HepG2 (cell line): ENCODE results near the gene MED10. TPM values are rescaled to one million over a fixed set of nuclear protein-coding genes. Genes with fewer than 3 reads are reported as not detected.

Experiments used
- ARNT ChIP-seq: fragments of 450-650 bp; IDR thresholded peaks from 2 replicates; pipeline ENCODE4 v1.6.1; 2017
- ARNTL ChIP-seq: sonication (generic); formaldehyde crosslinking; IDR thresholded peaks from 2 replicates; pipeline ENCODE4 v1.4.0; 2020; ENCODE audit warnings: mild to moderate bottlenecking, missing genetic modification reagents
- DR1 ChIP-seq: sonication (generic); formaldehyde crosslinking; IDR thresholded peaks from 2 replicates; pipeline ENCODE4 v1.8.0; 2021; ENCODE audit warnings: mild to moderate bottlenecking, missing genetic modification reagents, inconsistent platforms
- GTF2F1 ChIP-seq: fragments of 150-350 bp; IDR thresholded peaks from 2 replicates; pipeline ENCODE4 v1.6.1; 2014; ENCODE audit warnings: low read length
- ISX ChIP-seq: sonication (generic); formaldehyde crosslinking; conservative IDR thresholded peaks from 2 replicates; pipeline ENCODE4 v1.5.0; 2020; ENCODE audit warnings: missing genetic modification reagents
- KAT8 ChIP-seq: IDR thresholded peaks from 2 replicates; pipeline ENCODE4 v1.6.1; 2016; ENCODE audit warnings: missing genetic modification reagents, missing compliant biosample characterization
- MAFG ChIP-seq: sonication (generic); formaldehyde crosslinking; IDR thresholded peaks from 2 replicates; pipeline ENCODE4 v1.5.1; 2020; ENCODE audit warnings: mild to moderate bottlenecking, missing genetic modification reagents
- NPAS2 ChIP-seq: sonication (generic); formaldehyde crosslinking; IDR thresholded peaks from 2 replicates; pipeline ENCODE4 v1.8.0; 2022; ENCODE audit warnings: mild to moderate bottlenecking, missing genetic modification reagents, borderline replicate concordance
- POLR2AphosphoS2 ChIP-seq: IDR thresholded peaks from 2 replicates; pipeline ENCODE4 v1.6.1; 2011; ENCODE audit warnings: low read depth, low read length, improper control_type of control experiment
- SNAPC2 ChIP-seq: sonication (generic); formaldehyde crosslinking; IDR thresholded peaks from 2 replicates; pipeline ENCODE4 v1.8.1; 2022; ENCODE audit warnings: mild to moderate bottlenecking, missing genetic modification reagents
- ZBTB38 ChIP-seq: sonication (generic); formaldehyde crosslinking; IDR thresholded peaks from 2 replicates; pipeline ENCODE4 v1.5.1; 2020; ENCODE audit warnings: mild to moderate bottlenecking, missing genetic modification reagents
- ZFP36 ChIP-seq: fragments of 150-350 bp; IDR thresholded peaks from 2 replicates; pipeline ENCODE4 v1.6.1; 2018; ENCODE audit warnings: borderline replicate concordance, low read length, low read depth; ENCODE audit not compliant: partially characterized antibody
- ZNF124 ChIP-seq: sonication (generic); formaldehyde crosslinking; IDR thresholded peaks from 2 replicates; pipeline ENCODE4 v1.4.0; 2020; ENCODE audit warnings: missing genetic modification reagents
- ZNF546 ChIP-seq: sonication (generic); formaldehyde crosslinking; conservative IDR thresholded peaks from 2 replicates; pipeline ENCODE4 v1.8.1; 2023; ENCODE audit warnings: mild to moderate bottlenecking, missing genetic modification reagents
- ZNF615 ChIP-seq: sonication (generic); formaldehyde crosslinking; IDR thresholded peaks from 2 replicates; pipeline ENCODE4 v1.5.0; 2020; ENCODE audit warnings: mild to moderate bottlenecking, missing genetic modification reagents, borderline replicate concordance
- ZNF687 ChIP-seq: sonication (generic); formaldehyde crosslinking; IDR thresholded peaks from 2 replicates; pipeline ENCODE4 v1.5.1; 2020; ENCODE audit warnings: mild to moderate bottlenecking, missing genetic modification reagents, moderate library complexity
- ZNF713 ChIP-seq: sonication (generic); formaldehyde crosslinking; IDR thresholded peaks from 2 replicates; pipeline ENCODE4 v1.4.0; 2020; ENCODE audit warnings: mild to moderate bottlenecking, missing genetic modification reagents
- ZNF839 ChIP-seq: sonication (generic); formaldehyde crosslinking; IDR thresholded peaks from 2 replicates; pipeline ENCODE4 v1.4.0; 2020; ENCODE audit warnings: missing genetic modification reagents, mild to moderate bottlenecking, borderline replicate concordance
- polyA plus RNA-seq, 8 experiments: library from polyadenylated mRNA; depleted of rRNA in 3 of 8; stranded (reverse) in 7 of 8; unstranded in 1 of 8; fragments of >200 nt; fragmentation: Illumina TruSeq in 4 of 8; extraction: Trizol in 4 of 8; gene quantifications; 2 replicates each; pipeline versions ENCODE4 v1.2.1 to v1.2.3, GENCODE V29; 2011 to 2016; ENCODE audit warnings: low read depth in 4 of 8, missing spikeins in 1 of 8, mixed read lengths in 1 of 8; ENCODE audit not compliant: insufficient read depth in 1 of 8
- total RNA-seq, 5 experiments: library from RNA; depleted of rRNA; stranded (reverse); fragments of >200 nt; fragmentation: Illumina TruSeq; extraction: Trizol; gene quantifications; 2 replicates each; pipeline ENCODE4 v1.2.3, GENCODE V29; 2016; ENCODE audit warnings: low read depth in 1 of 5
- TF ChIP-seq, protein P1 (sequence below): sonication (generic); formaldehyde crosslinking; IDR thresholded peaks from 2 replicates; pipeline ENCODE4 v1.9.0; 2021; ENCODE audit warnings: missing genetic modification reagents, borderline replicate concordance
- TF ChIP-seq, protein P2 (sequence below): sonication (generic); formaldehyde crosslinking; IDR thresholded peaks from 2 replicates; pipeline ENCODE4 v1.4.0; 2020; ENCODE audit warnings: mild to moderate bottlenecking, missing genetic modification reagents

The MED10 gene
- total and polyA plus RNA-seq, 2 of the 13 experiments (the other 11 are each of a cell fraction or from before 2014, with no cell fraction given) = 11.2 to 23.7 TPM

DNA sequence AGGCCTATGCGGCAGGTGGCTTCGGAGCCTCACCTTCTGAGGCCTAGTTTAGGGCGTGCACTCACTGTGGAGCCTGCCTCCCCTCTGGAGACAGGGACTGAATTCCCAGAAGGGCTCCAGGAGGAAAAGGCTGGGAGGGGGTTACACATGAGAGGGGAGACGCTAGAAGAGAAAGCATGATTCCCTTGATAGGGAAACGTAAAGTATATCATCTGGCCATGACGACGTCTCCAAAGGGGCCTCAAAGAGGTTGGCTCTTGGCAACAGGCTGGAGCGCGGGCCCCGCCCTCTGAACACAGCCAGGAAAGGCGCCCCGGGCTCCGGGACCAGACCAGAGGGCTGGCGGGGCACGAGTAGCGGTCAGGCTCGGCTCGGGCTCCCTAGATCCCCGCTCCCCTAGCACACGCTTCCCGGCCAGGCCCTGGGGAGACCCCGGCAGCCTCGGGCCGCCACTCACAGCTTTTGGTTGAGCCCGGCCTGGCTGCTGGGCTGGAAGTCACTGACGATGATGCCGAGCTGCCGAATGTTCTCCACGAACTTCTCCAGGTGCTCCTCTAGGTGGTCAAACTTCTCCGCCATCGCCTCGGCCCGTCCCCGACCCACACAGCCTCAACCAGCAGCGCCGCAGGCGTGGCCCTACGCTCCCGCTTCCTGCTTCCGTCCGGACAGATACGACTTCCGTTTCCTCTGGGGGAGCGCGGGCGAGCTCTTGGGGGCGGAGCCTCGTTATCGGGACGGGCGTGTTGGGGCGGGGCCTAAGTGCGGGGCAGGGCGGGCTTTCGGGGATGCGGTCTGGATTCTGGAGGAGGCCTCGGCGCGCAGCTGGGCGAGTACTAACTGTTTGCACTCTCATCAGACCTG is at the start of gene MED10 (continued):
- TF ChIP-seq ARNTL (CRISPR knock-in tag) (0 out of 2 replicates have a peak, but pooled peaks have one; percentile 31), MAFG (CRISPR knock-in tag) (no peak), ZNF124 (CRISPR knock-in tag) (no peak), GTF2F1 (no peak), ZNF615 (no peak), ZFP36 (no peak), ZNF687 (CRISPR knock-in tag) (peak; percentile 92), ZNF839 (CRISPR knock-in tag) (no peak), POLR2AphosphoS2 (no peak), ISX (CRISPR knock-in tag) (no peak; the same call in 1 of the 2 replicates), ARNT (no peak), DR1 (CRISPR knock-in tag) (no peak; the same call in none of the 2 replicates), SNAPC2 (CRISPR knock-in tag) (no peak), KAT8 (CRISPR knock-in tag) (peak; percentile 93), ZNF546 (CRISPR knock-in tag) (0 out of 2 replicates have a peak, but pooled peaks have one; percentile 63), NPAS2 (no peak), ZBTB38 (CRISPR knock-in tag) (no peak), ZNF713 (CRISPR knock-in tag) (no peak)
- TF ChIP-seq, protein P1, sequence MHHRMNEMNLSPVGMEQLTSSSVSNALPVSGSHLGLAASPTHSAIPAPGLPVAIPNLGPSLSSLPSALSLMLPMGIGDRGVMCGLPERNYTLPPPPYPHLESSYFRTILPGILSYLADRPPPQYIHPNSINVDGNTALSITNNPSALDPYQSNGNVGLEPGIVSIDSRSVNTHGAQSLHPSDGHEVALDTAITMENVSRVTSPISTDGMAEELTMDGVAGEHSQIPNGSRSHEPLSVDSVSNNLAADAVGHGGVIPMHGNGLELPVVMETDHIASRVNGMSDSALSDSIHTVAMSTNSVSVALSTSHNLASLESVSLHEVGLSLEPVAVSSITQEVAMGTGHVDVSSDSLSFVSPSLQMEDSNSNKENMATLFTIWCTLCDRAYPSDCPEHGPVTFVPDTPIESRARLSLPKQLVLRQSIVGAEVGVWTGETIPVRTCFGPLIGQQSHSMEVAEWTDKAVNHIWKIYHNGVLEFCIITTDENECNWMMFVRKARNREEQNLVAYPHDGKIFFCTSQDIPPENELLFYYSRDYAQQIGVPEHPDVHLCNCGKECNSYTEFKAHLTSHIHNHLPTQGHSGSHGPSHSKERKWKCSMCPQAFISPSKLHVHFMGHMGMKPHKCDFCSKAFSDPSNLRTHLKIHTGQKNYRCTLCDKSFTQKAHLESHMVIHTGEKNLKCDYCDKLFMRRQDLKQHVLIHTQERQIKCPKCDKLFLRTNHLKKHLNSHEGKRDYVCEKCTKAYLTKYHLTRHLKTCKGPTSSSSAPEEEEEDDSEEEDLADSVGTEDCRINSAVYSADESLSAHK = no peak
- TF ChIP-seq, protein P2, sequence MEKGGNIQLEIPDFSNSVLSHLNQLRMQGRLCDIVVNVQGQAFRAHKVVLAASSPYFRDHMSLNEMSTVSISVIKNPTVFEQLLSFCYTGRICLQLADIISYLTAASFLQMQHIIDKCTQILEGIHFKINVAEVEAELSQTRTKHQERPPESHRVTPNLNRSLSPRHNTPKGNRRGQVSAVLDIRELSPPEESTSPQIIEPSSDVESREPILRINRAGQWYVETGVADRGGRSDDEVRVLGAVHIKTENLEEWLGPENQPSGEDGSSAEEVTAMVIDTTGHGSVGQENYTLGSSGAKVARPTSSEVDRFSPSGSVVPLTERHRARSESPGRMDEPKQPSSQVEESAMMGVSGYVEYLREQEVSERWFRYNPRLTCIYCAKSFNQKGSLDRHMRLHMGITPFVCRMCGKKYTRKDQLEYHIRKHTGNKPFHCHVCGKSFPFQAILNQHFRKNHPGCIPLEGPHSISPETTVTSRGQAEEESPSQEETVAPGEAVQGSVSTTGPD = no peak
